GM12892 (cell line): ENCODE data around the gene KAZN.

Source experiments
- POLR2A ChIP-seq: IDR thresholded peaks from 2 replicates; pipeline ENCODE4 v1.6.1; 2011; ENCODE audit warnings: low read depth, low read length, control low read depth
- POLR2AphosphoS5 ChIP-seq: IDR thresholded peaks from 2 replicates; pipeline ENCODE4 v1.6.1; 2011; ENCODE audit warnings: low read depth, low read length, control low read depth
- TAF1 ChIP-seq: IDR thresholded peaks from 2 replicates; pipeline ENCODE4 v1.6.1; 2011; ENCODE audit warnings: low read depth, mild to moderate bottlenecking, control low read depth, low read length, borderline replicate concordance

DNA sequence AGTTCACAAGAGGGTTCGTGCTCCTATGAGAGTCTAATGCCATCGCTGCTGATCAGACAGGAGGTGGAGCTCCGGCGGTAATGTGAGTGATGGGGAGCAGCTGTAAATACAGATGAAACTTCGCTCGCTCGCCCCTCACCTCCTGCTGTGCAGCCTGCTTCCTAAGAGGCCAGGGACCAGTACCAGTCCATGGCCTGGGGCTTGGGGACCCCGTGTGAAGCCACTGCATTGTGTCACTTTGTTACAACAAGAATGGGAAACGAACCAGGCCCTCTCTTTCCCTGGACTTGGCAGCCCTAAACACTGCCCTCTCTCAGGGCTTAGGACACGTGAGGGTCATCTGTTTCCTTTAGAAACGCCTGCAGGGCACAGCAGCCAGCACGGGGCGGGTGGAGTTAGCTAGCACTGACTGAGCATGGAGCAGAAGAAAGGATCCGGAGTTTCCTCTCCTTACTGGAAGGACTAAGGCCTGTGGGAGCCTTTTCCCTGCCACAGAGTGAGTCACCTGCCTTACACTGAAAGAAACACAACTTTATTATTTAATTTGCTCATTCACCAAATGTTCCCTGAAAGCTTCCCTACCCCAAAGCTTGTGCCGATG lies 369.9 kb downstream of the KAZN start:
- TF ChIP-seq TAF1, result no peak
- TF ChIP-seq POLR2AphosphoS5, result no peak
- no peak for TF ChIP-seq POLR2A
